Tibial nerve (tissue), 4 donors: ENCODE results near the gene TANC2. TPM values are rescaled to one million over a fixed set of nuclear protein-coding genes. Genes with fewer than 3 reads are reported as not detected.

Experiments
- DNase-seq, 2 donors: peaks; one replicate each; pipeline ENCODE4 v3.0.0-alpha.2; 2019; ENCODE audit warnings: low spot score in 2 of 2
- H3K27ac ChIP-seq, 4 donors: fragments of 200-600 bp; sonication (generic) in 3 of 4; one replicate each; pipeline ENCODE4 v1.5.1; 2017 to 2019; ENCODE audit warnings: mild to moderate bottlenecking in 1 of 4
- H3K27me3 ChIP-seq, 2 donors: fragments of 200-600 bp; sonication (generic) in 1 of 2; one replicate each; pipeline versions ENCODE4 v1.5.1 to v1.6.0; 2017 to 2019
- H3K36me3 ChIP-seq, 3 donors: fragments of 200-600 bp; sonication (generic); one replicate each; pipeline ENCODE4 v1.5.1; 2018 to 2019
- H3K4me1 ChIP-seq, 4 donors: fragments of 200-600 bp; sonication (generic) in 3 of 4; one replicate each; pipeline ENCODE4 v1.5.1; 2017 to 2019
- H3K4me3 ChIP-seq, 4 donors: fragments of 200-600 bp; sonication (generic) in 3 of 4; one replicate each; pipeline ENCODE4 v1.5.1; 2017 to 2019; ENCODE audit warnings: mild to moderate bottlenecking in 1 of 4, moderate library complexity in 1 of 4
- H3K9me3 ChIP-seq, 4 donors: fragments of 200-600 bp; sonication (generic) in 3 of 4; one replicate each; pipeline ENCODE4 v1.5.1; 2017 to 2019
- EP300 ChIP-seq, 2 donors: sonication (generic); formaldehyde crosslinking; IDR thresholded peaks; one replicate each; pipeline ENCODE4 v1.6.1; 2017; ENCODE audit warnings: antibody characterized with exemption in 2 of 2, mild to moderate bottlenecking in 1 of 2
- POLR2A ChIP-seq, 2 donors: fragments of 450-650 bp; IDR thresholded peaks; one replicate each; pipeline ENCODE4 v1.6.1; 2017; ENCODE audit warnings: antibody characterized with exemption in 2 of 2, mild to moderate bottlenecking in 2 of 2, moderate library complexity in 2 of 2
- WGBS, 2 donors: methylation state at CpG; one replicate each; pipeline ENCODE4 v1.1.5; 2018; 5-methylcytosine and 5-hydroxymethylcytosine counted together
- total RNA-seq, 4 donors: library from RNA; depleted of rRNA; stranded (reverse); fragments of >200 nt; gene quantifications; one replicate each; pipeline ENCODE4 v1.1.0, GENCODE V29; 2016
- TF ChIP-seq, protein P1 (sequence below), 5 experiments: fragments of 200-600 bp in 3 of 5; fragments of 450-650 bp in 2 of 5; sonication (generic) in 3 of 5; IDR thresholded peaks; one replicate each; pipeline ENCODE4 v1.5.1; 2016 to 2019; ENCODE audit warnings: antibody characterized with exemption in 5 of 5, mild to moderate bottlenecking in 3 of 5, moderate library complexity in 2 of 5

The TANC2 gene
- total RNA-seq, 4 donors from 2014 or later = 36.1 to 46.8 (median 45.5) TPM

DNA sequence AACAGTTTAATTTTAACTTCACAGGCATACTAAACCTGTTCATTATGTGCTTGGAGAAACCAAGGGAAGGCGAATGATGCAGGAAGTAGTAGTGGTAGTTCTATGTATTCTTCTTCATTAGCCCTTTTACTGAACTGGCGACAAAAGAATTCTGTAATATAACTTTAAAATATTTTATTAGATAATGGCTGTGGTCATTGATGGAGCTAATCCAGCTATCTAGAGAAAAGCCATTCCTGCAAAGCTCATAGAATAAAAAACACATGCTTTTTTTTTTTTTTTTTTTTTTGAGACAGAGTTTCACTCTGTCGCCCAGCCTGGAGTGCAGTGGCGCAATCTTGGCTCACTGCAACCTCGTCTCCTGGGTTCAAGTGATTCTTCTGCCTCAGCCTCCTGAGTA is 23.5 kb downstream of the TANC2 start:
- Histone ChIP-seq H3K27me3 (no peaks in the 10 kb centered on the region), H3K36me3 (peaks cover 0 to 2% (median 0%) of the 10 kb centered on the region in 3 donors), H3K9me3 (peaks cover 0 to 11% (median 5%) of the 10 kb centered on the region in 4 donors), H3K27ac (no peak overlapping the region), H3K4me3 (no peak overlapping the region), H3K4me1 (peaks cover 0 to 8% (median 0%) of the 10 kb centered on the region in 4 donors)
- TF ChIP-seq, protein P1, sequence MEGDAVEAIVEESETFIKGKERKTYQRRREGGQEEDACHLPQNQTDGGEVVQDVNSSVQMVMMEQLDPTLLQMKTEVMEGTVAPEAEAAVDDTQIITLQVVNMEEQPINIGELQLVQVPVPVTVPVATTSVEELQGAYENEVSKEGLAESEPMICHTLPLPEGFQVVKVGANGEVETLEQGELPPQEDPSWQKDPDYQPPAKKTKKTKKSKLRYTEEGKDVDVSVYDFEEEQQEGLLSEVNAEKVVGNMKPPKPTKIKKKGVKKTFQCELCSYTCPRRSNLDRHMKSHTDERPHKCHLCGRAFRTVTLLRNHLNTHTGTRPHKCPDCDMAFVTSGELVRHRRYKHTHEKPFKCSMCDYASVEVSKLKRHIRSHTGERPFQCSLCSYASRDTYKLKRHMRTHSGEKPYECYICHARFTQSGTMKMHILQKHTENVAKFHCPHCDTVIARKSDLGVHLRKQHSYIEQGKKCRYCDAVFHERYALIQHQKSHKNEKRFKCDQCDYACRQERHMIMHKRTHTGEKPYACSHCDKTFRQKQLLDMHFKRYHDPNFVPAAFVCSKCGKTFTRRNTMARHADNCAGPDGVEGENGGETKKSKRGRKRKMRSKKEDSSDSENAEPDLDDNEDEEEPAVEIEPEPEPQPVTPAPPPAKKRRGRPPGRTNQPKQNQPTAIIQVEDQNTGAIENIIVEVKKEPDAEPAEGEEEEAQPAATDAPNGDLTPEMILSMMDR (IDR thresholded peaks at IDR 0.05) = no peak
- TF ChIP-seq EP300 (IDR thresholded peaks at IDR 0.05) = no peak
- TF ChIP-seq POLR2A (IDR thresholded peaks at IDR 0.05) = no peak
- 88 to 91% methylated on average over 5 of the region's 5 CpGs for WGBS, 2 donors
- DNase-seq = no peak

DNA sequence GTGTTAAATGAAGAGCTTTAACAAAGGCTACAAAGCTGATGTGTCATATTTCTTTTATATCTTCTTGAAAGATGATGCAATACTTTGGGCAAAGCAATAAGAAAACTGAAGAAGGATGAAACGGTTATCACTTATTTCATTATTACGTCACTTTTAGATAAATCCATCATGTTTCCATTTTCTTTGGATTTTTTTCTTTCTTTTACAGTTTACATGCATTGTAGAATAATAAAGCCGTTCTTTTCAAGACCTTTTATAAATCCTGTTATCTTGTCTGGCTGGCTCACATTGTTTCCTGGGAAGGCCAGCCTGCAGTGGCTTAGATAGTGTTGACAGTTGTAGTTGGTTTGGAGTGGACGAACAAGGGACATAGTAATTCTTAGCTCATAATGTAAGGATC is 28.9 kb downstream of the TANC2 start:
- no peak overlapping the region for H3K4me3 ChIP-seq
- H3K27me3 ChIP-seq = no peaks in the 10 kb centered on the region
- 82 to 86% methylated on average over 4 of the region's 4 CpGs for WGBS, 2 donors
- no peaks in the 10 kb centered on the region for H3K36me3 ChIP-seq
- H3K27ac ChIP-seq = no peak overlapping the region
- no peak for DNase-seq
- H3K9me3 ChIP-seq = no peaks in the 10 kb centered on the region
- peaks cover 0 to 16% (median 0%) of the 10 kb centered on the region in 4 donors for H3K4me1 ChIP-seq
- TF ChIP-seq, protein P1 (IDR thresholded peaks at IDR 0.05) = no peak
- no peak for TF ChIP-seq POLR2A (IDR thresholded peaks at IDR 0.05)
- TF ChIP-seq EP300 (IDR thresholded peaks at IDR 0.05) = no peak

DNA sequence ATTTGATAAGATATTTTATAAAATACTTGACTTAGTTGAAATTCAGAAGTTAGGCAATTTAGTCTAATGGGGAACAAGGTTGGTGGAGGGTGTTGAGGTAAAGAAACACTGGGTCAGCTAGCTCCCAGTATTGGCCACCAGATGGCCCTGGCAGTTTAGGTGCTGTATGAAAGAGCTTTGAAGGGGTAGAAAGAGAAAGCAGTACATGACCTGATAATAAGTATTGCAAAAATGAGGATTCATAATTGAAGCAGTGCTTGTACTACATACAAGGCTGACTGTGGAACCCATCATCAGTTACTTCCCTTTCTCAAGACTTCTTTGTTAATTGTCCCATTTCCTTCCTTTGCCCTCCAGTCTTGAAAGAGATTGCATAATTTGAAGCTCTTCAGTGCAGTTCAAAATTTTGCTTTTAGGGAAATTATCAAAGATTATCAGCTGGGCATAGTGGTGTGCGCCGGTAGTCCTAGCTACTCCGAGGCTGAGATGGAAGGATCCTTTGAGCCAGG is 29.4 kb downstream of the TANC2 start:
- 50 to 77% methylated on average over 3 of the region's 3 CpGs for WGBS, 2 donors
- H3K4me1 ChIP-seq = peaks cover 0 to 16% (median 0%) of the 10 kb centered on the region in 4 donors
- no peaks in the 10 kb centered on the region for H3K27me3 ChIP-seq

DNA sequence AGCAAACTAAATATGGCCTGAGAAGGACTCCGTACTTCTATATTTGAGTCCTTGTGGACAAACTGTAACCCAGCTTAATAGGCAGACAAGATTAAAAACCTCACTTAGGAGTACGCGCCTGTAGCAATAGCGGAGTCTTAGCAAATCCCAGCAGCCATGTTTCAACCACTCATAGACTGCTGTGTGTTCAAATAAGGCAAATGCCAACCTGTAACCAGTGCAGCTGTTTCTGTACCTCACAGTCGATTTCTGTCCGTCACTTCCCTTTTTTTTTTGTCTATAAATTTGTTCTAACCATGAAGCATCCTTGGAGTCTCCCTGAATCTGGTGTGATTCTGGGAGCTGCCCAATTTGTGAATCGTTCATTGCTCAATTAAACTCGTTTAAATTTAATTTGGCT is 30.2 kb downstream of the TANC2 start:
- Histone ChIP-seq H3K4me1 (peaks cover 0 to 16% (median 0%) of the 10 kb centered on the region in 4 donors), H3K9me3 (no peaks in the 10 kb centered on the region), H3K27me3 (no peaks in the 10 kb centered on the region), H3K4me3 (no peak overlapping the region), H3K27ac (no peak overlapping the region), H3K36me3 (no peaks in the 10 kb centered on the region)
- TF ChIP-seq, protein P1 (IDR thresholded peaks at IDR 0.05) = no peak
- TF ChIP-seq POLR2A (IDR thresholded peaks at IDR 0.05) (no peak), EP300 (IDR thresholded peaks at IDR 0.05) (no peak)
- no peak for DNase-seq
- WGBS, 2 donors = 92 to 94% methylated on average over 8 of the region's 8 CpGs

More for the DNA sequence above, 29.4 kb downstream of the TANC2 start:
- DNase-seq = no peak
- H3K36me3 ChIP-seq = no peaks in the 10 kb centered on the region
- H3K9me3 ChIP-seq = no peaks in the 10 kb centered on the region
- H3K4me3 ChIP-seq = no peak overlapping the region
- H3K27ac ChIP-seq = no peak overlapping the region
- TF ChIP-seq, protein P1 (IDR thresholded peaks at IDR 0.05) = no peak
- TF ChIP-seq POLR2A (IDR thresholded peaks at IDR 0.05) = no peak
- TF ChIP-seq EP300 (IDR thresholded peaks at IDR 0.05) = peak in 1 of 2 donors; percentile 11

DNA sequence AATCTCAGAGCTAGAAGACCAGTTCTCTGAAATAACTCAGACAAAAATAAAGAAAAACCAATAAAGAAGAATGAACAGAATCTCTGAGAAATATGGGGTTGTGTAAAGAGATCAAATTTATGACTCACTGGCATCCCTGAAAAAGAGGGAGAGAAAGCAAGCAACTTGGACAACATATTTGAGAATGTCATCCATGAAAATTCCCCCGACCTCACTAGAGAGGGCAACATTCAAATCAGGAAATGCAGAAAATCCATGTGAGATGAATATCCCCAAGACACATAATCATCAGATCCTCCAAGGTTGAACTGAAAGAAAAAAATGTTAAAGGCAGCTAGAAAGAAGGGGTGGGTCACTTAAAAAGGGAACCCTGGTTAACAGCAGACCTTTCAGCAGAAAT is 32.1 kb downstream of the TANC2 start:
- H3K36me3 ChIP-seq = no peaks in the 10 kb centered on the region
- TF ChIP-seq POLR2A (IDR thresholded peaks at IDR 0.05) = no peak
- no peak for TF ChIP-seq EP300 (IDR thresholded peaks at IDR 0.05)
- TF ChIP-seq, protein P1 (IDR thresholded peaks at IDR 0.05) = no peak
- no peak for DNase-seq
- H3K4me1 ChIP-seq = peaks cover 0 to 16% (median 0%) of the 10 kb centered on the region in 4 donors
- H3K4me3 ChIP-seq = no peak overlapping the region
- WGBS, 2 donors = 73 to 79% methylated on average over 1 of the region's 1 CpG
- no peak overlapping the region for H3K27ac ChIP-seq
- H3K27me3 ChIP-seq = no peaks in the 10 kb centered on the region
- H3K9me3 ChIP-seq = no peaks in the 10 kb centered on the region
